H9 (cell line): ENCODE data around the gene RPS23. TPM values are rescaled to one million over a fixed set of nuclear protein-coding genes. Genes with fewer than 3 reads are reported as not detected.
"Not testable (repeated sequence)": the region's sequence is repeated elsewhere in the genome, so short reads cannot be mapped to it uniquely, and the experiment has no call there.

ENCODE experiments used
- DNase-seq: peaks from one replicate; pipeline ENCODE4 v3.0.0-alpha.2; 2017
- H2AFZ ChIP-seq: one replicate; pipeline ENCODE4 v1.6.1; 2013; ENCODE audit warnings: mild to moderate bottlenecking, low read length, control low read depth, moderate library complexity
- H2AK5ac ChIP-seq: 2 replicates; pipeline ENCODE4 v1.6.1; 2013; ENCODE audit warnings: low read length, control low read depth, mixed read lengths; ENCODE audit not compliant: insufficient read length
- H2BK120ac ChIP-seq: one replicate; pipeline ENCODE4 v1.6.1; 2013; ENCODE audit warnings: low read depth, mild to moderate bottlenecking, low read length, control low read depth, inconsistent platforms; ENCODE audit not compliant: poor library complexity, severe bottlenecking
- H2BK12ac ChIP-seq: 2 replicates; pipeline ENCODE4 v1.6.1; 2013; ENCODE audit warnings: low read length, control low read depth, mixed read lengths, low read depth; ENCODE audit not compliant: insufficient read length
- H2BK15ac ChIP-seq: 2 replicates; pipeline ENCODE4 v1.6.1; 2013; ENCODE audit warnings: low read depth, low read length, control low read depth
- H2BK20ac ChIP-seq: one replicate; pipeline ENCODE4 v1.6.1; 2013; ENCODE audit warnings: low read depth, mild to moderate bottlenecking, low read length, control low read depth, inconsistent platforms; ENCODE audit not compliant: poor library complexity, severe bottlenecking
- H2BK5ac ChIP-seq: 2 replicates; pipeline ENCODE4 v1.6.1; 2013; ENCODE audit warnings: low read length, control low read depth, mixed read lengths; ENCODE audit not compliant: insufficient read length
- H3K14ac ChIP-seq: 2 replicates; pipeline ENCODE4 v1.6.1; 2013; ENCODE audit warnings: low read length, control low read depth; ENCODE audit not compliant: insufficient read depth
- H3K18ac ChIP-seq: 2 replicates; pipeline ENCODE4 v1.6.1; 2013; ENCODE audit warnings: low read depth, mild to moderate bottlenecking, mixed read lengths, low read length, control low read depth; ENCODE audit not compliant: insufficient read length
- H3K23ac ChIP-seq: 2 replicates; pipeline ENCODE4 v1.6.1; 2013; ENCODE audit warnings: low read length, control low read depth, mixed read lengths, low read depth; ENCODE audit not compliant: insufficient read length
- H3K23me2 ChIP-seq: 2 replicates; pipeline ENCODE4 v1.6.1; 2013; ENCODE audit warnings: low read depth, mild to moderate bottlenecking, mixed read lengths, low read length, control low read depth; ENCODE audit not compliant: insufficient read length, poor library complexity, severe bottlenecking
- H3K27ac ChIP-seq: 2 replicates; pipeline ENCODE4 v1.5.1; 2013; ENCODE audit warnings: low read length, control low read depth, mixed read lengths, low read depth; ENCODE audit not compliant: insufficient read length
- H3K27me3 ChIP-seq: 2 replicates; pipeline ENCODE4 v1.6.1; 2013; ENCODE audit warnings: low read length, control low read depth, inconsistent platforms; ENCODE audit not compliant: insufficient read depth
- H3K4ac ChIP-seq: 2 replicates; pipeline ENCODE4 v1.6.1; 2013; ENCODE audit warnings: low read depth, mild to moderate bottlenecking, control low read depth, inconsistent platforms, low read length, moderate library complexity
- H3K4me1 ChIP-seq: 2 replicates; pipeline ENCODE4 v1.6.1; 2013; ENCODE audit warnings: low read length, control low read depth, inconsistent platforms; ENCODE audit not compliant: insufficient read depth
- H3K4me2 ChIP-seq: 2 replicates; pipeline ENCODE4 v1.6.1; 2013; ENCODE audit warnings: low read length, control low read depth, mixed read lengths; ENCODE audit not compliant: insufficient read length, insufficient read depth
- H3K56ac ChIP-seq: 2 replicates; pipeline ENCODE4 v1.6.1; 2013; ENCODE audit warnings: low read depth, mild to moderate bottlenecking, mixed read lengths, low read length, control low read depth; ENCODE audit not compliant: insufficient read length
- H3K79me1 ChIP-seq: 2 replicates; pipeline ENCODE4 v1.6.1; 2013; ENCODE audit warnings: low read depth, mild to moderate bottlenecking, moderate library complexity, low read length, control low read depth, inconsistent platforms; ENCODE audit not compliant: insufficient read depth, poor library complexity, severe bottlenecking
- H3K79me2 ChIP-seq: 2 replicates; pipeline ENCODE4 v1.6.1; 2013; ENCODE audit warnings: low read length, control low read depth, inconsistent platforms; ENCODE audit not compliant: insufficient read depth
- H3K9ac ChIP-seq: 2 replicates; pipeline ENCODE4 v1.6.1; 2013; ENCODE audit warnings: low read length, control low read depth, mixed read lengths; ENCODE audit not compliant: insufficient read length; ENCODE audit errors: extremely low read depth
- H3K9me3 ChIP-seq: one replicate; pipeline ENCODE4 v1.6.1; 2013; ENCODE audit warnings: low read depth, low read length, inconsistent platforms; ENCODE audit not compliant: control insufficient read depth
- H3T11ph ChIP-seq: one replicate; pipeline ENCODE4 v1.6.1; 2013; ENCODE audit warnings: mild to moderate bottlenecking, low read length, control low read depth, inconsistent platforms
- H4K20me1 ChIP-seq: one replicate; pipeline ENCODE4 v1.6.1; 2013; ENCODE audit not compliant: control insufficient read depth, insufficient read length, insufficient read depth
- H4K5ac ChIP-seq: 2 replicates; pipeline ENCODE4 v1.6.1; 2013; ENCODE audit warnings: low read depth, mild to moderate bottlenecking, mixed read lengths, low read length, control low read depth; ENCODE audit not compliant: insufficient read length
- H4K8ac ChIP-seq: replicated peaks from 2 replicates; pipeline ENCODE4 v1.6.1; 2013; ENCODE audit warnings: low read length, control low read depth, mixed read lengths, low read depth; ENCODE audit not compliant: insufficient read length
- H4K91ac ChIP-seq: 2 replicates; pipeline ENCODE4 v1.6.1; 2013; ENCODE audit warnings: low read depth, mild to moderate bottlenecking, moderate library complexity, mixed read lengths, low read length, control low read depth; ENCODE audit not compliant: insufficient read length
- H3K27ac Mint-ChIP-seq, 3 experiments: 2 replicates in 2 of 3; 3 replicates in 1 of 3; pipeline ENCODE4 v1.8.0; 2020 to 2021; ENCODE audit warnings: mixed read lengths in 3 of 3, mild to moderate bottlenecking in 1 of 3, moderate library complexity in 1 of 3
- H3K27me3 Mint-ChIP-seq: 2 replicates; pipeline ENCODE4 v1.8.0; 2021; ENCODE audit warnings: low read depth, mild to moderate bottlenecking, moderate library complexity, mixed read lengths
- H3K36me3 Mint-ChIP-seq, 3 experiments: 2 replicates in 2 of 3; 3 replicates in 1 of 3; pipeline ENCODE4 v1.8.0; 2020 to 2021; ENCODE audit warnings: low read depth in 3 of 3, mixed read lengths in 3 of 3; ENCODE audit not compliant: insufficient read depth in 1 of 3
- H3K4me1 Mint-ChIP-seq, 2 experiments: 2 replicates each; pipeline ENCODE4 v1.8.0; 2020; ENCODE audit warnings: mixed read lengths in 2 of 2
- H3K4me3 Mint-ChIP-seq, 2 experiments: 2 replicates in 1 of 2; 3 replicates in 1 of 2; pipeline ENCODE4 v1.8.0; 2020 to 2021; ENCODE audit warnings: mild to moderate bottlenecking in 2 of 2, mixed read lengths in 2 of 2, moderate library complexity in 1 of 2
- H3K9me3 Mint-ChIP-seq, 2 experiments: 2 replicates in 1 of 2; 3 replicates in 1 of 2; pipeline ENCODE4 v1.8.0; 2020; ENCODE audit warnings: mild to moderate bottlenecking in 2 of 2, mixed read lengths in 2 of 2, moderate library complexity in 1 of 2
- WGBS: extraction: QIAGEN DNeasy Blood & Tissue Kit; methylation state at CpG from one replicate; pipeline ENCODE4 v1.1.7; 2013; ENCODE audit warnings: missing lambda C conversion rate, low lambda C conversion rate, mixed read lengths; ENCODE audit not compliant: insufficient read length; ENCODE audit errors: extremely low coverage; 5-methylcytosine and 5-hydroxymethylcytosine counted together
- total RNA-seq: library from RNA; stranded (reverse); gene quantifications from 2 replicates; pipeline ENCODE4 v1.2.1, GENCODE V29; 2021

RPS23 gene
- total RNA-seq, 1 experiment from 2014 or later = 2,916 TPM

DNA sequence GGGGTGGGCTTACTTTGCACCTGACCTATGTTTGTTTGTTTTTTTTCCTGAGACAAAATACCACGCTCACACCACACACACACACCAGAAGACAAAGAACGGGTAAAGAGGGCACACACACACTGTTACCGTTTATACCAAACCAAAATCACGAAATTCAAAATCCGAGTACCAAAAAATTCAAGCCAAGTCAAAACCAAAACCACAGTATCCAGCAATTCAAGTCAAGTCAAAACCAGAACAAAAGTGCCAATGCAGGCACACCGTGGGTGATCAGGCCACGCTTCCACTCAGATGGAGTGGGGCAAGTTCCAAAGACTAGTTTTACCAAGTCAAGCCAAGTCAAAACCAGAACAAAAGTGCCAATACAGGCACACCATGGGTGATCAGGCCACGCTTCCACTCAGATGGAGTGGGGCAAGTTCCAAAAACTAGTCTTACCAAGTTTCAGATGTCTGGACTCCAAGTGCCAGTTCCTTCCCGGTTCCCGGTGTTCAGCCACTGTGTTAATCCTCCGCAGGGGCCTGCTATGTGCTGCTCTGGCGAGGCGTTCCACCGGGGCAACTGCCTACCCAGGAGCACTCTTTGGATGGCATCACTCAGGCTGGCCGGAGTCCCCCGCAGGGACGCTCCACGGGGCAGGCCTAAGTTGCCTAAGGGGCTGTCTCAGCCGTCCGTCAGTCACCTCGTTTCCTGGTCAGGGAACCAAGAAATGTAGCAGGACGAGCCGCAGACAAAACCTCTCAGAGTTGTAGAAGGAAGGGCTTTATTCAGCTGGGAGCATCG is 5.4 kb downstream of the RPS23 start:
- not testable (repeated sequence) for H3K9ac ChIP-seq, H4K5ac ChIP-seq
- peaks cover 56 to 60% of the 10 kb centered on the region in 2 experiments for H3K4me1 Mint-ChIP-seq

DNA sequence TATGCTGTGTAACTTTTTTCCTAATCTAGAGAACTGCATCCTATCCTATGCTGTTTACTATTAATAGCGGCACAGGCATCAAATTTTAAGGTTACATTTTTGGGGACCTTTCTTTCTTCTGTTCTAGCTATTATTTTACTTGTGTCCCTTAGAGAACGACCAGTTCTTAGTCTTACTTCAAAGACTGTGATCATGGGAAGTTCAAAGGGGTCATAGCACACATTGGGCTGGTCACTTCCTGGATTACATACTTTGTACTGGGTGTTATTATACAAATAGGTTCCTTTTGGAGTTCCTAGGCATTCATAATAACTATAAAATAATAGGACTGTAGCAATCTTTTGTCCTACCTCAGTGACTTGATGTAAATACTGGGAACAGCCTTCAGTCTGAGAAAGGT is 8.8 kb downstream of the RPS23 start:
- not testable (repeated sequence) for DNase-seq, H3K23me2 ChIP-seq, H3K9me3 Mint-ChIP-seq, H2BK120ac ChIP-seq, H3K79me1 ChIP-seq, H2AFZ ChIP-seq, H3K27ac ChIP-seq, H2BK5ac ChIP-seq, H4K91ac ChIP-seq, H3K56ac ChIP-seq, H3K79me2 ChIP-seq, H3K27me3 Mint-ChIP-seq, H4K20me1 ChIP-seq, H3K9ac ChIP-seq, H3K4me2 ChIP-seq, H2BK12ac ChIP-seq, H3K14ac ChIP-seq, H2AK5ac ChIP-seq, H2BK20ac ChIP-seq, H4K5ac ChIP-seq, H3K4me1 ChIP-seq, H3K4me3 Mint-ChIP-seq, H4K8ac ChIP-seq, H3K23ac ChIP-seq, H2BK15ac ChIP-seq, H3K9me3 ChIP-seq, H3K18ac ChIP-seq, H3K4ac ChIP-seq, H3K27me3 ChIP-seq, H3T11ph ChIP-seq
- Mint-ChIP-seq H3K27ac (peak overlapping the region in 1 of 3 experiments; percentile 84; a peak in 1 of 7 replicates), H3K4me1 (peaks cover 36 to 39% of the 10 kb centered on the region in 2 experiments), H3K36me3 (peaks cover 24 to 36% (median 25%) of the 10 kb centered on the region in 3 experiments)
- no CpG with 5 or more reads among the region's 2 CpGs for WGBS

More for the DNA sequence above, 5.4 kb downstream of the RPS23 start:
- Mint-ChIP-seq H3K27ac (peak overlapping the region; percentile 40 to 96 (median 94); a peak in 5 of 7 replicates), H3K36me3 (peaks cover 43 to 60% (median 47%) of the 10 kb centered on the region in 3 experiments)
- H3K14ac ChIP-seq, H3T11ph ChIP-seq, H4K91ac ChIP-seq, H3K27me3 ChIP-seq, H3K79me2 ChIP-seq, H2BK12ac ChIP-seq, H2BK20ac ChIP-seq, H3K23ac ChIP-seq, H3K9me3 Mint-ChIP-seq, H3K4me2 ChIP-seq, H3K18ac ChIP-seq, H2BK15ac ChIP-seq, H2AFZ ChIP-seq, H3K27ac ChIP-seq, H4K8ac ChIP-seq, H3K4ac ChIP-seq, H3K56ac ChIP-seq, H2BK120ac ChIP-seq, H3K27me3 Mint-ChIP-seq, H3K79me1 ChIP-seq, H4K20me1 ChIP-seq, H2AK5ac ChIP-seq, H2BK5ac ChIP-seq, H3K4me1 ChIP-seq, H3K9me3 ChIP-seq, H3K4me3 Mint-ChIP-seq, H3K23me2 ChIP-seq: not testable (repeated sequence)
- DNase-seq = peak; percentile 65
- no CpG with 5 or more reads among the region's 24 CpGs for WGBS
